CD8-positive, alpha-beta memory T cell (primary cell): ENCODE data around the gene TOR3A. TPM values are rescaled to one million over a fixed set of nuclear protein-coding genes. Genes with fewer than 3 reads are reported as not detected.

ENCODE experiments used
- CTCF ChIA-PET: fragments of 350-600 bp; sonication (Branson Sonifier 250); formaldehyde crosslinking; loops from one replicate; lab custom pipeline; 2021; ENCODE audit warnings: antibody characterized with exemption; lab: Charles Lee
- POLR2A ChIA-PET: fragments of 350-600 bp; sonication (Branson Sonifier 250); formaldehyde crosslinking; loops from one replicate; lab custom pipeline; 2021; ENCODE audit warnings: antibody characterized with exemption; lab: Charles Lee
- DNase-seq, 5 donors: peaks; one replicate each; pipeline versions ENCODE4 v3.0.0 to v3.0.0-alpha.2; 2020 to 2022; ENCODE audit warnings: mixed read lengths in 1 of 5
- H3K27ac ChIP-seq: one replicate; pipeline ENCODE4 v1.7.0; 2013; ENCODE audit warnings: low read depth, mild to moderate bottlenecking, low read length, moderate library complexity
- H3K27me3 ChIP-seq: 2 replicates; pipeline ENCODE4 v1.7.0; 2013; ENCODE audit warnings: low read length, mild to moderate bottlenecking; ENCODE audit not compliant: insufficient read depth, poor library complexity, severe bottlenecking
- H3K36me3 ChIP-seq: 2 replicates; pipeline ENCODE4 v1.7.0; 2013; ENCODE audit warnings: mild to moderate bottlenecking, low read length, moderate library complexity; ENCODE audit not compliant: insufficient read depth
- H3K4me1 ChIP-seq: 2 replicates; pipeline ENCODE4 v1.7.0; 2013; ENCODE audit warnings: mild to moderate bottlenecking, low read length, moderate library complexity; ENCODE audit not compliant: insufficient read depth
- H3K4me3 ChIP-seq: 2 replicates; pipeline ENCODE4 v1.7.0; 2013; ENCODE audit warnings: mild to moderate bottlenecking, low read length
- H3K9me3 ChIP-seq: 2 replicates; pipeline ENCODE4 v1.7.0; 2013; ENCODE audit warnings: mild to moderate bottlenecking, low read length
- H3K27ac Mint-ChIP-seq, 8 donors: one replicate each; pipeline ENCODE4 v1.8.0; 2020 to 2021; ENCODE audit warnings: mixed read lengths in 8 of 8, mild to moderate bottlenecking in 6 of 8, inconsistent platforms in 3 of 8, moderate library complexity in 3 of 8
- H3K27me3 Mint-ChIP-seq, 2 donors: one replicate each; pipeline ENCODE4 v1.8.0; 2020 to 2021; ENCODE audit warnings: mixed read lengths in 2 of 2, mild to moderate bottlenecking in 1 of 2, moderate library complexity in 1 of 2
- H3K36me3 Mint-ChIP-seq, 3 donors: one replicate each; pipeline ENCODE4 v1.8.0; 2020 to 2021; ENCODE audit warnings: mixed read lengths in 3 of 3, inconsistent platforms in 1 of 3, mild to moderate bottlenecking in 1 of 3
- H3K4me1 Mint-ChIP-seq, 3 donors: one replicate each; pipeline ENCODE4 v1.8.0; 2020 to 2021; ENCODE audit warnings: mixed read lengths in 3 of 3, inconsistent platforms in 1 of 3, mild to moderate bottlenecking in 1 of 3
- H3K4me3 Mint-ChIP-seq, 7 donors: one replicate each; pipeline ENCODE4 v1.8.0; 2020 to 2021; ENCODE audit warnings: mixed read lengths in 7 of 7, mild to moderate bottlenecking in 6 of 7, moderate library complexity in 4 of 7, inconsistent platforms in 2 of 7
- H3K9me3 Mint-ChIP-seq, 5 donors: one replicate each; pipeline ENCODE4 v1.8.0; 2020 to 2022; ENCODE audit warnings: mixed read lengths in 5 of 5, mild to moderate bottlenecking in 3 of 5, moderate library complexity in 2 of 5, inconsistent platforms in 1 of 5
- polyA plus RNA-seq: library from polyadenylated mRNA; unstranded; fragments of 300-500 nt; fragmentation: Illumina TruSeq; gene quantifications from one replicate; pipeline ENCODE4 v1.2.3, GENCODE V29; 2021
- total RNA-seq, 2 experiments: library from RNA; stranded (reverse); gene quantifications; one replicate each; pipeline ENCODE4 v1.2.3, GENCODE V29; 2021

TOR3A gene
- total and polyA plus RNA-seq, 3 experiments from 2014 or later, result 43.8 to 54.6 (median 48.5) TPM

GRCh38 chr1:179055937-179056336 lies 25.9 kb upstream of the TOR3A start:
- Histone ChIP-seq H3K36me3 (peaks cover 7% of the 10 kb centered on the region), H3K9me3 (no peaks in the 10 kb centered on the region), H3K27me3 (no peaks in the 10 kb centered on the region), H3K4me1 (no peaks in the 10 kb centered on the region), H3K27ac (no peak overlapping the region), H3K4me3 (no peak overlapping the region)
- Mint-ChIP-seq H3K4me1 (peaks cover 0 to 2% (median 0%) of the 10 kb centered on the region in 3 donors), H3K4me3 (no peak overlapping the region), H3K27me3 (no peaks in the 10 kb centered on the region), H3K27ac (no peak overlapping the region), H3K9me3 (no peaks in the 10 kb centered on the region), H3K36me3 (peaks cover 15 to 53% (median 25%) of the 10 kb centered on the region in 3 donors)
- POLR2A ChIA-PET, result no interaction called here
- CTCF ChIA-PET, result no interaction called here
- DNase-seq, result no peak

- H3K4me3 ChIP-seq, result no peak overlapping the region
- H3K36me3 Mint-ChIP-seq, result peaks cover 15 to 66% (median 27%) of the 10 kb centered on the region in 3 donors
Observed at GRCh38 chr1:179058487-179059483, 23.1 kb upstream of the TOR3A start.

GRCh38 chr1:179061360-179062282 lies 20.2 kb upstream of the TOR3A start:
- H3K4me1 Mint-ChIP-seq, result peaks cover 0 to 2% (median 0%) of the 10 kb centered on the region in 3 donors
- no peaks in the 10 kb centered on the region for H3K27me3 Mint-ChIP-seq
- ChIA-PET POLR2A (no interaction called here), CTCF (no interaction called here)
- Histone ChIP-seq H3K27ac (no peak overlapping the region), H3K27me3 (no peaks in the 10 kb centered on the region), H3K36me3 (peaks cover 18% of the 10 kb centered on the region), H3K4me1 (no peaks in the 10 kb centered on the region), H3K9me3 (no peaks in the 10 kb centered on the region), H3K4me3 (no peak overlapping the region)
- no peak for DNase-seq
- peaks cover 3 to 70% (median 22%) of the 10 kb centered on the region in 3 donors for H3K36me3 Mint-ChIP-seq
- H3K27ac Mint-ChIP-seq, result no peak overlapping the region
- H3K9me3 Mint-ChIP-seq, result no peaks in the 10 kb centered on the region
- H3K4me3 Mint-ChIP-seq, result no peak overlapping the region

More at GRCh38 chr1:179058487-179059483, 23.1 kb upstream of the TOR3A start:
- Mint-ChIP-seq H3K27ac (peak overlapping the region in 3 of 8 donors; percentile 2 to 34 (median 25)), H3K27me3 (no peaks in the 10 kb centered on the region), H3K4me3 (no peak overlapping the region), H3K9me3 (no peaks in the 10 kb centered on the region), H3K4me1 (peaks cover 0 to 2% (median 0%) of the 10 kb centered on the region in 3 donors)
- Histone ChIP-seq H3K4me1 (no peaks in the 10 kb centered on the region), H3K27ac (no peak overlapping the region), H3K9me3 (no peaks in the 10 kb centered on the region), H3K36me3 (peaks cover 7% of the 10 kb centered on the region), H3K27me3 (no peaks in the 10 kb centered on the region)
- ChIA-PET POLR2A (no interaction called here), CTCF (interaction anchor here (1.2 kb wide), 1 partner anchor 20 kb away, joined by 3 read pairs; no protein-coding TSS in a partner anchor)
- no peak for DNase-seq

- H3K27ac Mint-ChIP-seq, result no peak overlapping the region
- peaks cover 0 to 67% (median 14%) of the 10 kb centered on the region in 3 donors for H3K36me3 Mint-ChIP-seq
- H3K4me1 Mint-ChIP-seq, result no peaks in the 10 kb centered on the region
- H3K27me3 Mint-ChIP-seq, result no peaks in the 10 kb centered on the region
- no peaks in the 10 kb centered on the region for H3K9me3 Mint-ChIP-seq
- Histone ChIP-seq H3K27ac (no peak overlapping the region), H3K9me3 (no peaks in the 10 kb centered on the region), H3K4me1 (no peaks in the 10 kb centered on the region), H3K4me3 (no peak overlapping the region), H3K27me3 (no peaks in the 10 kb centered on the region), H3K36me3 (peaks cover 17% of the 10 kb centered on the region)
- POLR2A ChIA-PET, result no interaction called here
- no peak for DNase-seq
- no peak overlapping the region for H3K4me3 Mint-ChIP-seq
- CTCF ChIA-PET, result no interaction called here
Observed at GRCh38 chr1:179066471-179066870, 15.4 kb upstream of the TOR3A start.

- Mint-ChIP-seq H3K4me3 (no peak overlapping the region), H3K4me1 (peaks cover 15 to 20% (median 18%) of the 10 kb centered on the region in 3 donors), H3K27ac (peak overlapping the region in 2 of 8 donors; percentile 17 to 50), H3K9me3 (no peaks in the 10 kb centered on the region), H3K36me3 (peaks cover 0 to 20% (median 4%) of the 10 kb centered on the region in 3 donors), H3K27me3 (no peaks in the 10 kb centered on the region)
- Histone ChIP-seq H3K27me3 (no peaks in the 10 kb centered on the region), H3K9me3 (no peaks in the 10 kb centered on the region), H3K4me3 (no peak overlapping the region), H3K27ac (no peak overlapping the region), H3K36me3 (peaks cover under 1% of the 10 kb centered on the region), H3K4me1 (peaks cover 12% of the 10 kb centered on the region)
- CTCF ChIA-PET, result interaction anchor here (1.1 to 4.8 kb wide), 3 partner anchors 13 to 291 kb away, joined by 3 to 54 read pairs (median 4); partner anchors contain the start of gene AXDND1
- DNase-seq, result no peak
- POLR2A ChIA-PET, result no interaction called here
Observed at GRCh38 chr1:179077396-179077795, 4.5 kb upstream of the TOR3A start.

- H3K36me3 ChIP-seq, result no peaks in the 10 kb centered on the region
- no peak overlapping the region for H3K27ac ChIP-seq
- Mint-ChIP-seq H3K27me3 (no peaks in the 10 kb centered on the region), H3K27ac (peak overlapping the region in 6 of 8 donors; percentile 9 to 61 (median 38)), H3K36me3 (peaks cover 0 to 8% (median 0%) of the 10 kb centered on the region in 3 donors), H3K9me3 (no peaks in the 10 kb centered on the region), H3K4me3 (peak overlapping the region in 3 of 7 donors; percentile 11 to 63 (median 42)), H3K4me1 (peaks cover 23 to 34% (median 25%) of the 10 kb centered on the region in 3 donors)
- peak; percentile 11 to 62 (median 59) for DNase-seq
- CTCF ChIA-PET, result interaction anchor here (0.6 to 4.8 kb wide), 14 partner anchors 9 to 732 kb away, joined by 3 to 54 read pairs (median 4); partner anchors contain the start of genes AXDND1 and SOAT1
- POLR2A ChIA-PET, result interaction anchor here (0.6 kb wide), 3 partner anchors 43 to 735 kb away, joined by 3 read pairs; no protein-coding TSS in a partner anchor
- no peaks in the 10 kb centered on the region for H3K27me3 ChIP-seq
- peaks cover 21% of the 10 kb centered on the region for H3K4me1 ChIP-seq
- H3K9me3 ChIP-seq, result no peaks in the 10 kb centered on the region
- H3K4me3 ChIP-seq, result no peak overlapping the region
Observed at GRCh38 chr1:179079113-179079761, 2.6 kb upstream of the TOR3A start.
